ENCODE results near the gene RPL23.

DNA sequence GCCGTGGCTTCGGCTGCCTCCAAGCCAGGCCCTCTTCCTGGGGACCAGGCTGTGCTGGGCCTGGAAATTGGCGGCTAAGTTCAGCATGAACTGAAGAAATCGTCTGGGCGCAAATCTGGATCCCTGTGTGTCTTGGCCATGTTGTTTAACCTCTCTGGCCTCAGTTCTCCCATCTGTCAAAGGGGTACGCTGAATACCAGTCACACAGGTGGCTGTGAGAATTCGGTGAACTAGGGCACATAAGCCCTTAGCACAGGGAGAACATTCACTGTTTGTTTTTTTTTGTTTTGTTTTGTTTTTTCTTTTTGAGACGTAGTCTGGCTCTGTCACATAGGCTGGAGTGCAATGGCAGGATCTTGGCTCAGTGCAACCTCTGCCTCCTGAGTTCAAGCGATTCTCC is 35.3 kb upstream of the RPL23 start:
- TF ChIP-seq POLR2A (IDR thresholded peaks at IDR 0.05; ENCODE audit: low read depth, low read length), result no peak
- no peak for TF ChIP-seq PAX5 (IDR thresholded peaks at IDR 0.05; ENCODE audit: insufficient read depth, low read length, severe bottlenecking)

All from GM12891 (cell line).